Measurements from ENCODE around the gene RCOR2. TPM values are rescaled to one million over a fixed set of nuclear protein-coding genes. Genes with fewer than 3 reads are reported as not detected.

RCOR2 gene
- polyA plus RNA-seq, 1 donor from 2014 or later, result 41.5 TPM

- H3K27ac ChIP-seq (ENCODE audit: low read length), result no peak overlapping the region
- peaks cover 44% of the 10 kb centered on the region for H3K79me2 ChIP-seq (replicated peaks; ENCODE audit: insufficient read depth, low read length)
Measured at GRCh38 chr11:63941901-63942300, 24.9 kb upstream of the RCOR2 start.

GRCh38 chr11:63940786-63941185, 23.8 kb upstream of the RCOR2 start:
- H3K27ac ChIP-seq (ENCODE audit: low read length), result no peak overlapping the region
- H3K27me3 ChIP-seq (ENCODE audit: insufficient read depth, low read depth, low read length), result no peaks in the 10 kb centered on the region
- peaks cover 44% of the 10 kb centered on the region for H3K79me2 ChIP-seq (replicated peaks; ENCODE audit: insufficient read depth, low read length)
- no peak overlapping the region for H3K4me2 ChIP-seq (ENCODE audit: low read length)
- H2AFZ ChIP-seq (ENCODE audit: low read depth, low read length), result no peak overlapping the region
- H3F3A ChIP-seq (ENCODE audit: insufficient read depth, low read length, poor library complexity, severe bottlenecking), result peaks cover 5% of the 10 kb centered on the region
- no peaks in the 10 kb centered on the region for H4K20me1 ChIP-seq (ENCODE audit: insufficient read depth)
- H3K9me3 ChIP-seq (ENCODE audit: low read length), result no peaks in the 10 kb centered on the region
- H3K4me3 ChIP-seq (ENCODE audit: low read length), result peak overlapping the region; percentile 96
- H3K36me3 ChIP-seq (ENCODE audit: insufficient read depth, low read length), result no peaks in the 10 kb centered on the region
- H3K9me2 ChIP-seq (ENCODE audit: insufficient read depth, low read length), result no peaks in the 10 kb centered on the region
- H3K9ac ChIP-seq (ENCODE audit: low read length), result no peak overlapping the region
- TF ChIP-seq RAD21 (conservative IDR thresholded peaks at IDR 0.05), result no peak
- no peak for TF ChIP-seq REST (IDR thresholded peaks at IDR 0.05; ENCODE audit: borderline replicate concordance)
- TF ChIP-seq TAF1 (IDR thresholded peaks at IDR 0.05; ENCODE audit: low read depth), result no peak
- TF ChIP-seq CTCF (IDR thresholded peaks at IDR 0.05; ENCODE audit: poor library complexity, severe bottlenecking), result no peak
- no peak for TF ChIP-seq SMC3 (conservative IDR thresholded peaks at IDR 0.05; ENCODE audit: poor library complexity)
- TF ChIP-seq EP300 (conservative IDR thresholded peaks at IDR 0.05; ENCODE audit: poor library complexity, severe bottlenecking), result no peak

More at GRCh38 chr11:63941901-63942300, 24.9 kb upstream of the RCOR2 start:
- no peak overlapping the region for H3K9ac ChIP-seq (ENCODE audit: low read length)
- peaks cover 5% of the 10 kb centered on the region for H3F3A ChIP-seq (ENCODE audit: insufficient read depth, low read length, poor library complexity, severe bottlenecking)
- H3K36me3 ChIP-seq (ENCODE audit: insufficient read depth, low read length), result no peaks in the 10 kb centered on the region
- H3K4me3 ChIP-seq (ENCODE audit: low read length), result no peak overlapping the region
- H4K20me1 ChIP-seq (ENCODE audit: insufficient read depth), result no peaks in the 10 kb centered on the region
- H3K9me2 ChIP-seq (ENCODE audit: insufficient read depth, low read length), result no peaks in the 10 kb centered on the region
- TF ChIP-seq RAD21 (conservative IDR thresholded peaks at IDR 0.05), result no peak
- TF ChIP-seq CTCF (IDR thresholded peaks at IDR 0.05; ENCODE audit: poor library complexity, severe bottlenecking), result no peak
- TF ChIP-seq MXI1 (conservative IDR thresholded peaks at IDR 0.05; ENCODE audit: poor library complexity, severe bottlenecking), result no peak
- no peak for TF ChIP-seq POLR2AphosphoS5 (IDR thresholded peaks at IDR 0.05)
- TF ChIP-seq SMC3 (conservative IDR thresholded peaks at IDR 0.05; ENCODE audit: poor library complexity), result no peak
- TF ChIP-seq EP300 (conservative IDR thresholded peaks at IDR 0.05; ENCODE audit: poor library complexity, severe bottlenecking), result no peak
- TF ChIP-seq REST (IDR thresholded peaks at IDR 0.05; ENCODE audit: borderline replicate concordance), result no peak
- TF ChIP-seq TAF1 (IDR thresholded peaks at IDR 0.05; ENCODE audit: low read depth), result no peak
- no peak for TF ChIP-seq EZH2 (IDR thresholded peaks at IDR 0.05; ENCODE audit: borderline replicate concordance, insufficient read depth, low read length, poor library complexity, severe bottlenecking)
- H3K27me3 ChIP-seq (ENCODE audit: insufficient read depth, low read depth, low read length), result no peaks in the 10 kb centered on the region
- no peak overlapping the region for H3K4me2 ChIP-seq (ENCODE audit: low read length)
- no peak overlapping the region for H2AFZ ChIP-seq (ENCODE audit: low read depth, low read length)
- H3K9me3 ChIP-seq (ENCODE audit: low read length), result no peaks in the 10 kb centered on the region

All from neural cell (in vitro differentiated cells).